ENCODE results near the gene ZYG11A.

- TF ChIP-seq CEBPB (IDR thresholded peaks at IDR 0.05): no peak
- TF ChIP-seq, protein P1, sequence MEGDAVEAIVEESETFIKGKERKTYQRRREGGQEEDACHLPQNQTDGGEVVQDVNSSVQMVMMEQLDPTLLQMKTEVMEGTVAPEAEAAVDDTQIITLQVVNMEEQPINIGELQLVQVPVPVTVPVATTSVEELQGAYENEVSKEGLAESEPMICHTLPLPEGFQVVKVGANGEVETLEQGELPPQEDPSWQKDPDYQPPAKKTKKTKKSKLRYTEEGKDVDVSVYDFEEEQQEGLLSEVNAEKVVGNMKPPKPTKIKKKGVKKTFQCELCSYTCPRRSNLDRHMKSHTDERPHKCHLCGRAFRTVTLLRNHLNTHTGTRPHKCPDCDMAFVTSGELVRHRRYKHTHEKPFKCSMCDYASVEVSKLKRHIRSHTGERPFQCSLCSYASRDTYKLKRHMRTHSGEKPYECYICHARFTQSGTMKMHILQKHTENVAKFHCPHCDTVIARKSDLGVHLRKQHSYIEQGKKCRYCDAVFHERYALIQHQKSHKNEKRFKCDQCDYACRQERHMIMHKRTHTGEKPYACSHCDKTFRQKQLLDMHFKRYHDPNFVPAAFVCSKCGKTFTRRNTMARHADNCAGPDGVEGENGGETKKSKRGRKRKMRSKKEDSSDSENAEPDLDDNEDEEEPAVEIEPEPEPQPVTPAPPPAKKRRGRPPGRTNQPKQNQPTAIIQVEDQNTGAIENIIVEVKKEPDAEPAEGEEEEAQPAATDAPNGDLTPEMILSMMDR (IDR thresholded peaks at IDR 0.05): no peak
- TF ChIP-seq, protein P2, sequence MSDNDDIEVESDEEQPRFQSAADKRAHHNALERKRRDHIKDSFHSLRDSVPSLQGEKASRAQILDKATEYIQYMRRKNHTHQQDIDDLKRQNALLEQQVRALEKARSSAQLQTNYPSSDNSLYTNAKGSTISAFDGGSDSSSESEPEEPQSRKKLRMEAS (IDR thresholded peaks at IDR 0.05): no peak
- no peak for TF ChIP-seq CHD4 (IDR thresholded peaks at IDR 0.05; ENCODE audit: borderline replicate concordance)
- no peak for TF ChIP-seq MAFK (IDR thresholded peaks at IDR 0.05; ENCODE audit: partially characterized antibody)
- no peak for TF ChIP-seq HDAC2 (IDR thresholded peaks at IDR 0.05)
- no peak for TF ChIP-seq ESRRA (IDR thresholded peaks at IDR 0.05; ENCODE audit: borderline replicate concordance, low read length)
- no peak for TF ChIP-seq RNF2 (IDR thresholded peaks at IDR 0.05; ENCODE audit: borderline replicate concordance, low read depth)
- TF ChIP-seq NR3C1 (IDR thresholded peaks at IDR 0.05): no peak
- TF ChIP-seq ELK1 (IDR thresholded peaks at IDR 0.05; ENCODE audit: low read depth, low read length): no peak
- TF ChIP-seq, protein P3, sequence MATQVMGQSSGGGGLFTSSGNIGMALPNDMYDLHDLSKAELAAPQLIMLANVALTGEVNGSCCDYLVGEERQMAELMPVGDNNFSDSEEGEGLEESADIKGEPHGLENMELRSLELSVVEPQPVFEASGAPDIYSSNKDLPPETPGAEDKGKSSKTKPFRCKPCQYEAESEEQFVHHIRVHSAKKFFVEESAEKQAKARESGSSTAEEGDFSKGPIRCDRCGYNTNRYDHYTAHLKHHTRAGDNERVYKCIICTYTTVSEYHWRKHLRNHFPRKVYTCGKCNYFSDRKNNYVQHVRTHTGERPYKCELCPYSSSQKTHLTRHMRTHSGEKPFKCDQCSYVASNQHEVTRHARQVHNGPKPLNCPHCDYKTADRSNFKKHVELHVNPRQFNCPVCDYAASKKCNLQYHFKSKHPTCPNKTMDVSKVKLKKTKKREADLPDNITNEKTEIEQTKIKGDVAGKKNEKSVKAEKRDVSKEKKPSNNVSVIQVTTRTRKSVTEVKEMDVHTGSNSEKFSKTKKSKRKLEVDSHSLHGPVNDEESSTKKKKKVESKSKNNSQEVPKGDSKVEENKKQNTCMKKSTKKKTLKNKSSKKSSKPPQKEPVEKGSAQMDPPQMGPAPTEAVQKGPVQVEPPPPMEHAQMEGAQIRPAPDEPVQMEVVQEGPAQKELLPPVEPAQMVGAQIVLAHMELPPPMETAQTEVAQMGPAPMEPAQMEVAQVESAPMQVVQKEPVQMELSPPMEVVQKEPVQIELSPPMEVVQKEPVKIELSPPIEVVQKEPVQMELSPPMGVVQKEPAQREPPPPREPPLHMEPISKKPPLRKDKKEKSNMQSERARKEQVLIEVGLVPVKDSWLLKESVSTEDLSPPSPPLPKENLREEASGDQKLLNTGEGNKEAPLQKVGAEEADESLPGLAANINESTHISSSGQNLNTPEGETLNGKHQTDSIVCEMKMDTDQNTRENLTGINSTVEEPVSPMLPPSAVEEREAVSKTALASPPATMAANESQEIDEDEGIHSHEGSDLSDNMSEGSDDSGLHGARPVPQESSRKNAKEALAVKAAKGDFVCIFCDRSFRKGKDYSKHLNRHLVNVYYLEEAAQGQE (IDR thresholded peaks at IDR 0.05): no peak
- no peak for TF ChIP-seq EHMT2 (IDR thresholded peaks at IDR 0.05; ENCODE audit: low read depth)
- TF ChIP-seq CBX8 (IDR thresholded peaks at IDR 0.05): no peak
These were observed 44.9 kb downstream of the ZYG11A start for GRCh38 chr1:52887483-52887882.

Data from A549 (cell line).